ENCODE results near the gene RCBTB2.

- TF ChIP-seq POLR2AphosphoS5 (IDR thresholded peaks at IDR 0.05; ENCODE audit: low read depth, low read length) (no peak), REST (IDR thresholded peaks at IDR 0.05; ENCODE audit: insufficient read depth in 1 of 2, low read depth in 2 of 2, low read length in 2 of 2) (no peak)
Measured at GRCh38 chr13:48536621-48537250, 3.9 kb upstream of the RCBTB2 start.
